Pancreas (tissue), 10 donors: Measurements from ENCODE around the gene CLTCL1. TPM values are rescaled to one million over a fixed set of nuclear protein-coding genes. Genes with fewer than 3 reads are reported as not detected.

Experiments used
- ATAC-seq, 4 donors: fragments of 200-7000 bp; cut with Tn5 transposase; one replicate each; pipeline versions ENCODE4 v1.8.0 to v1.9.1; 2020; ENCODE audit warnings: mild to moderate bottlenecking in 4 of 4, moderate library complexity in 4 of 4
- DNase-seq, 6 donors: peaks; one replicate each; pipeline ENCODE4 v3.0.0-alpha.2; 2020
- FAIRE-seq: peaks from 2 replicates; lab custom pipeline; 2012; peaks lifted over from hg19 to GRCh38; lab: Jason Lieb, UNC
- H3K27ac ChIP-seq, 4 donors: fragments of 200-600 bp; sonication (generic); 1 replicate in 3 of 4; 2 replicates in 1 of 4; pipeline versions ENCODE4 v1.5.0 to v1.8.0; 2020
- H3K27me3 ChIP-seq, 4 donors: fragments of 200-600 bp; one replicate each; pipeline ENCODE4 v1.8.0; 2021
- H3K36me3 ChIP-seq, 3 donors: fragments of 200-600 bp; sonication (generic) in 1 of 3; one replicate each; pipeline versions ENCODE4 v1.5.0 to v1.8.0; 2020 to 2021
- H3K4me1 ChIP-seq, 3 donors: fragments of 200-600 bp; one replicate each; pipeline ENCODE4 v1.8.0; 2021
- H3K4me3 ChIP-seq, 4 donors: fragments of 200-600 bp; sonication (generic) in 2 of 4; one replicate each; pipeline versions ENCODE4 v1.5.0 to v1.8.0; 2020 to 2021
- H3K9me3 ChIP-seq, 4 donors: fragments of 200-600 bp; one replicate each; pipeline ENCODE4 v1.8.0; 2021
- WGBS, 2 donors: extraction: QIAGEN DNeasy Blood & Tissue Kit; methylation state at CpG; one replicate each; pipeline ENCODE4 v1.1.7; 2013; 5-methylcytosine and 5-hydroxymethylcytosine counted together
- intact Hi-C, 3 donors: fragments of 100-400 bp; cut with DNase I; formaldehyde crosslinking; loops; one replicate each; pipeline versions ENCODE4 v1.11.1 to v1.14.2; 2022
- polyA plus RNA-seq, 2 donors: library from polyadenylated mRNA; stranded (reverse); fragments of 200-250 nt; gene quantifications; one replicate each; pipeline ENCODE4 v1.2.3, GENCODE V29; 2013
- total RNA-seq, 6 donors: library from RNA; stranded (reverse); fragmentation: NEBNext Ultra II Directional in 4 of 6; extraction: Animal tissue kit (Norgen Biotek cat#: 25700) in 4 of 6; gene quantifications; one replicate each; pipeline versions ENCODE4 v1.2.1 to v1.2.4, GENCODE V29; 2021 to 2023
- TF ChIP-seq, protein P1 (sequence below), 4 donors: fragments of 200-600 bp; sonication (generic) in 3 of 4; IDR thresholded peaks; one replicate each; pipeline versions ENCODE4 v1.5.0 to v1.8.0; 2021; ENCODE audit warnings: antibody characterized with exemption in 4 of 4
- donor health status: healthy with polysubstance abuse.
- donor health status: DM: no; HTN: no; CAD: no; lungs with moderate emphysema.
- donor health status: DM: no; HTN: no; CAD: no.
- donor health status: control.
- donor health status: control.
- donor health status: Bipolar disorder and iron deficiency.
- donor health status: DM: yes; HTN: yes; CAD: no.
- donor health status: DM: no; HTN: no; CAD: no.
- donor health status: DM: no; HTN: no; CAD: no.
- donor health status: DM: yes; HTN: yes; CAD: no.

CLTCL1 gene
- total and polyA plus RNA-seq, 8 donors: 1.7 to 6.4 (median 2.2) TPM

DNA sequence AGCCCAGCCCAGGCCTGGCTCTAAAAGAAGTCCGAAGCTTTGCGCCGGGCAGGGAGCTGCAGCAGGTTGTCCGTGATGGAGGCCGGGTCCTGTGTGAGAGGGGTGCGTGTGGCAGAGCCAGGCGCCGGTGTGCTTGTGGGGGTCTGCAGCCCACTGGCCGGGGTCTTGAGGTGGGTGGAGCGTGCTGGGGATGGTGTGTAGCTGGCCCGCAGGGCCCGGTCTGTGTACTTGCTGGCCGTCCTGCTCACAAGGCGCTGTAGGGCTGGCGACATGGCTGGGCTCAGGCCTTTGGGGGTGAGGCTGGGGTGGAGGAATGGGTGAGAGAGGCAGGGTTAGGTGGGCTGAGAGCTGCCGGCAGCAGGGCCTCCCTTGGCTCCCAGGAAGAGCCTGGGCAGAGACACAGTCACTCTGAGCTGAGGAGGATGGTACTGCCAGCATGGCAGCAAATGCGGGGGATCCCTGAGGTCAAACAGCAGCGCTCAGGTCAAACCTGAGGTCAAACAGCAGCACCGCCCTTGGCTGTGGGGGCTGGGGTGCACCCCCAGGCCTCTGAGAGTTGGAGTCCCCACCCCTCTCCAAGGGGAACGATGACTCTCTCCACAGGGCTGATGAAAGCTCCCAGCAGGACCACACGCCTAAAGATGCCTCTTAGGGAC, 157.2 kb downstream of the CLTCL1 start:
- no peak overlapping the region for H3K4me3 ChIP-seq
- H3K4me1 ChIP-seq: no peaks in the 10 kb centered on the region
- WGBS, 2 donors: 95 to 96% methylated on average over 21 of the region's 21 CpGs
- TF ChIP-seq, protein P1, sequence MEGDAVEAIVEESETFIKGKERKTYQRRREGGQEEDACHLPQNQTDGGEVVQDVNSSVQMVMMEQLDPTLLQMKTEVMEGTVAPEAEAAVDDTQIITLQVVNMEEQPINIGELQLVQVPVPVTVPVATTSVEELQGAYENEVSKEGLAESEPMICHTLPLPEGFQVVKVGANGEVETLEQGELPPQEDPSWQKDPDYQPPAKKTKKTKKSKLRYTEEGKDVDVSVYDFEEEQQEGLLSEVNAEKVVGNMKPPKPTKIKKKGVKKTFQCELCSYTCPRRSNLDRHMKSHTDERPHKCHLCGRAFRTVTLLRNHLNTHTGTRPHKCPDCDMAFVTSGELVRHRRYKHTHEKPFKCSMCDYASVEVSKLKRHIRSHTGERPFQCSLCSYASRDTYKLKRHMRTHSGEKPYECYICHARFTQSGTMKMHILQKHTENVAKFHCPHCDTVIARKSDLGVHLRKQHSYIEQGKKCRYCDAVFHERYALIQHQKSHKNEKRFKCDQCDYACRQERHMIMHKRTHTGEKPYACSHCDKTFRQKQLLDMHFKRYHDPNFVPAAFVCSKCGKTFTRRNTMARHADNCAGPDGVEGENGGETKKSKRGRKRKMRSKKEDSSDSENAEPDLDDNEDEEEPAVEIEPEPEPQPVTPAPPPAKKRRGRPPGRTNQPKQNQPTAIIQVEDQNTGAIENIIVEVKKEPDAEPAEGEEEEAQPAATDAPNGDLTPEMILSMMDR (IDR thresholded peaks at IDR 0.05): no peak
- DNase-seq (peak in 2 of 6 donors; percentile 19 to 71), FAIRE-seq (no peak), ATAC-seq (no peak)
- no peak overlapping the region for H3K27ac ChIP-seq
- no peaks in the 10 kb centered on the region for H3K9me3 ChIP-seq
- intact Hi-C loops: loop anchor here in 1 of 3 donors (10.0 kb wide), 2 partner anchors 80 to 90 kb away; no protein-coding TSS in a partner anchor
- H3K36me3 ChIP-seq: peaks cover 0 to 35% (median 30%) of the 10 kb centered on the region in 3 donors
- no peaks in the 10 kb centered on the region for H3K27me3 ChIP-seq

DNA sequence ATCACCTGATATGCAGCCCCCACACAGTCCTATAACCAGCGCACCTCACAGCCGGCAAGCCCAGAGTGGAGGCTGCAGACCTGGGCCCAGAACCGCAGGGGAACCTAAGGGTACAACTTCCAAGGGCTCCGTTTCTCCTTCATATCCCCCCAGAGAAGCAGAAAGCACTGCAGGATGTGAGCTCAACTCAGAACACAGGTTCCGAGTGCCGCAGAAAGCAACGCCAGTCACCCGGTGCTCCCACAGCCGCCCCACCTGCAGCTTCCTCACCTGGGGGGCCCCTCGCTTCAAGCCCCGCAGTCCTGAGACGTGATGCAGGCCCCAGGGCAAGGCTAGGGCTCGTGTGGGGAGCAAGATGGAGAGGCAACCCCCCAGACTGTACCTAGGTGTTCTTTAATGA, 158.0 kb downstream of the CLTCL1 start:
- ATAC-seq: no peak
- FAIRE-seq: no peak
- H3K4me1 ChIP-seq: no peaks in the 10 kb centered on the region
- no peak overlapping the region for H3K27ac ChIP-seq
- no peaks in the 10 kb centered on the region for H3K27me3 ChIP-seq
- WGBS, 2 donors: 93 to 98% methylated on average over 13 of the region's 13 CpGs
- no peak overlapping the region for H3K4me3 ChIP-seq
- H3K9me3 ChIP-seq: no peaks in the 10 kb centered on the region
- TF ChIP-seq, protein P1 (IDR thresholded peaks at IDR 0.05): no peak
- intact Hi-C loops: loop anchor here in 1 of 3 donors (10.0 kb wide), 2 partner anchors 79 to 91 kb away; no protein-coding TSS in a partner anchor
- H3K36me3 ChIP-seq: peaks cover 0 to 29% (median 23%) of the 10 kb centered on the region in 3 donors
- DNase-seq: no peak

DNA sequence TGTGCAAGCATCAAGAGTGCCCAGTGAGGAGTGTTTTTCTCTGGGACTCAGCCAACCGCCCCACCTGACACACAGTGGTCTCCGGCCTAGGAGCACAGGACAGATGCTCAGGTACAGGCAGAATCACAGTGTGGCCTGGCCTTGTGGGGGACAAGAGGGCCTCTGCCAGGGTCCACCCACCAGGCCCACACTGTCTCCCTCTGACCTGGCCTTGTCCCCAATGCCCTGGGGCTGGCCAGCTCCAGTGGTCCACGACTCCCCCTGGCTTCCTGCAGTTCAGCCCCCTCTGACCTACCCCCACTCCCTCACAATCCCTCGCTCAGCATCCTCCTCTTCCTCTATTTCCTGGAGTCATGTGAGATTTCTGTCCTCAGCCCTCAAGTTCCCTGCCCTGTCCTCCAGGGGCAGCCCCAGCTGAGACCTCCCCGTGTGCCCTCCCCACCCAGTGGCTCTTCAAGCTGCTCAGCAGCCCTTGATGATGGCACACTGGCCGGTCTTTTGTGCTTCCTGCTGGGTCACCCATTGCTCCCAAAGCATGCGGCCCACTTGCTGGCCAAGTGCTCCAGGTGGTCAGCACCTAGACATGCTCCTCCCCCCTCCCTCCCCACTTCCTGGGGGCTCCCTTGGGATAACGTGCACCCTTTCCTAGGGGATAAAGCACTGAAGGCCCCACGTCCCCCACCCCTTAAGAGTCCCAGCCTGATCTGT, 158.7 kb downstream of the CLTCL1 start:
- ATAC-seq (peak in 1 of 4 donors; percentile 8), DNase-seq (peak in 1 of 6 donors; percentile 57), FAIRE-seq (no peak)
- no peaks in the 10 kb centered on the region for H3K27me3 ChIP-seq
- intact Hi-C loops: loop anchor here in 1 of 3 donors (10.0 kb wide), 2 partner anchors 78 to 92 kb away; no protein-coding TSS in a partner anchor
- 89 to 92% methylated on average over 9 of the region's 9 CpGs for WGBS, 2 donors
- no peaks in the 10 kb centered on the region for H3K4me1 ChIP-seq
- no peak overlapping the region for H3K4me3 ChIP-seq
- no peak overlapping the region for H3K27ac ChIP-seq
- TF ChIP-seq, protein P1 (IDR thresholded peaks at IDR 0.05): no peak
- H3K9me3 ChIP-seq: no peaks in the 10 kb centered on the region
- H3K36me3 ChIP-seq: peaks cover 0 to 22% (median 16%) of the 10 kb centered on the region in 3 donors

DNA sequence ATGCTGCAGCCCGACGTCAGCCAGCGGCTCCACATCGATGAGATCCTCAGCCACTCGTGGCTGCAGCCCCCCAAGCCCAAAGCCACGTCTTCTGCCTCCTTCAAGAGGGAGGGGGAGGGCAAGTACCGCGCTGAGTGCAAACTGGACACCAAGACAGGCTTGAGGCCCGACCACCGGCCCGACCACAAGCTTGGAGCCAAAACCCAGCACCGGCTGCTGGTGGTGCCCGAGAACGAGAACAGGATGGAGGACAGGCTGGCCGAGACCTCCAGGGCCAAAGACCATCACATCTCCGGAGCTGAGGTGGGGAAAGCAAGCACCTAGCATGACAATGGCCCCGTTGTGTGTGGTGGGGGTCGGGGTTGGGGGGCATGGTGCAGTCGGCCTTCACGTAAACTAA, 159.4 kb downstream of the CLTCL1 start:
- Histone ChIP-seq H3K36me3 (peaks cover 0 to 22% (median 11%) of the 10 kb centered on the region in 3 donors), H3K27me3 (no peaks in the 10 kb centered on the region), H3K4me1 (no peaks in the 10 kb centered on the region), H3K27ac (no peak overlapping the region), H3K4me3 (no peak overlapping the region), H3K9me3 (no peaks in the 10 kb centered on the region)
- ATAC-seq (no peak), FAIRE-seq (no peak), DNase-seq (peak in 3 of 6 donors; percentile 18 to 51 (median 39))
- intact Hi-C loops: loop anchor here in 1 of 3 donors (10.0 kb wide), 2 partner anchors 77 to 93 kb away; no protein-coding TSS in a partner anchor
- TF ChIP-seq, protein P1 (IDR thresholded peaks at IDR 0.05): no peak
- 91 to 95% methylated on average over 20 of the region's 20 CpGs for WGBS, 2 donors
